Measurements from ENCODE around the gene MRPS7. TPM values are rescaled to one million over a fixed set of nuclear protein-coding genes. Genes with fewer than 3 reads are reported as not detected.

MRPS7 gene
- total and polyA plus RNA-seq, 2 of the 8 experiments (the other 6 are each of a cell fraction or from before 2014, with no cell fraction given) = 63.4 to 79.4 TPM

GRCh38 chr17:75261336-75262111, at the start of gene MRPS7, which contains the start of gene GGA3 (continued):
- TF ChIP-seq USF2 (IDR thresholded peaks at IDR 0.05; ENCODE audit: low read length) = no peak
- TF ChIP-seq TEAD4 (IDR thresholded peaks at IDR 0.05; ENCODE audit: low read depth, low read length) = no peak
- no peak for TF ChIP-seq KDM1A (IDR thresholded peaks at IDR 0.05; ENCODE audit: borderline replicate concordance, low read length)
- peak in 1 of 2 experiments; percentile 58; a peak in 2 of 4 replicates for TF ChIP-seq SIN3A (conservative IDR thresholded peaks at IDR 0.05 in 1 of 2, IDR thresholded peaks at IDR 0.05 in 1 of 2; ENCODE audit: low read depth in 1 of 2, low read length in 2 of 2)
- TF ChIP-seq CEBPB (IDR thresholded peaks at IDR 0.05; ENCODE audit: low read depth, low read length) = no peak
- no peak for TF ChIP-seq CTBP2 (IDR thresholded peaks at IDR 0.05; ENCODE audit: borderline replicate concordance, insufficient read depth, insufficient read length, low read length)
- peak; percentile 99 for TF ChIP-seq SP4 (IDR thresholded peaks at IDR 0.05; ENCODE audit: low read length)
- no peak for TF ChIP-seq EP300 (IDR thresholded peaks at IDR 0.05; ENCODE audit: borderline replicate concordance in 1 of 2, low read depth in 2 of 2, low read length in 2 of 2)
- 0 out of 4 replicates have a peak, but pooled peaks of 1 of the 2 experiments have one; percentile 50 for TF ChIP-seq HDAC2 (IDR thresholded peaks at IDR 0.05; ENCODE audit: borderline replicate concordance in 1 of 2, low read depth in 2 of 2, low read length in 2 of 2)
- no peak for TF ChIP-seq CBX5 (IDR thresholded peaks at IDR 0.05; ENCODE audit: low read depth, low read length)
- TF ChIP-seq ATF2 (IDR thresholded peaks at IDR 0.05; ENCODE audit: low read length) = peak; percentile 67; the same call in 1 of the 2 replicates
- no peak for TF ChIP-seq RXRA (IDR thresholded peaks at IDR 0.05; ENCODE audit: insufficient read depth, low read depth, low read length)
- no peak for TF ChIP-seq ATF3 (IDR thresholded peaks at IDR 0.05; ENCODE audit: insufficient read depth, low read depth, low read length)
- TF ChIP-seq BCL11A (IDR thresholded peaks at IDR 0.05; ENCODE audit: low read depth in 2 of 2, low read length in 2 of 2) = no peak
- TF ChIP-seq E2F6 (IDR thresholded peaks at IDR 0.05) = no peak
